Measurements from ENCODE around the gene ATP9A. TPM values are rescaled to one million over a fixed set of nuclear protein-coding genes. Genes with fewer than 3 reads are reported as not detected.

ATP9A gene
- total RNA-seq, 1 donor from 2014 or later: 88.1 TPM

DNA sequence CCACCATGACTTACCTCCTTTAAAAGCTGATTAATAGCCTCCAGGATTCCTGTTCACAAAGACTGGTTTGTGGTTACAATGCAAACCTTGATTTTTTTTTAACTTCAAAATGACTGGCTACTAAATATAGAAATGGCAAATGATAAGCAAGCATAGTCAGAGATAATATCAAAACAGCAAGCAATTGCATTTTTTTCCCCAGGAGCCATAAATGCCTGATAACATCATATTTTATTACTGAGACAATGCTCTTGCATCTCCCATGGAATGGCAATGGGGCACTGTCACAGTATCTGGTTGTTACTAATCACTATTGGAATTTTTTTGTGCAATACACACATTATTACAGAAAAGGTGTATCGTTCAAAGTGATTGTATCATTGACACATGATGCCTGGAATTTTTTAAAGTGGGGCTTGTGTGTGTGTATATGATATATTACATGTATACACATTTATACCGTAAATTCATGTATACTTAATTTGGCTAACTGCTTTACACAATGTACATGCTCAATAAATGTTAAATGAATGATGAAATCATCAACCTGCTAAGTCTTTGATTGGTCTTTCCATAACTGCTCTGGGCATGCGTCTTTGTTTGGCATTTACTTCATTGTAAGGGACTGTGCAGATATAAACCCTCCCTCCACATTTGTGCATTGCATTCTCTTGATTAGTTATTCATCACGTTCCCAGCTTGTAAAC lies 35.1 kb upstream of the ATP9A start:
- Mint-ChIP-seq H3K27ac (no peak overlapping the region), H3K27me3 (no peaks in the 10 kb centered on the region), H3K36me3 (ENCODE audit: insufficient read depth) (no peaks in the 10 kb centered on the region), H3K4me3 (ENCODE audit: low read depth) (peak overlapping the region; percentile 99), H3K9me3 (ENCODE audit: low read depth) (no peaks in the 10 kb centered on the region), H3K4me1 (ENCODE audit: low read depth) (peaks cover 26% of the 10 kb centered on the region)
- DNase-seq (ENCODE audit: low spot score, unreplicated experiment): no peak
- TF ChIP-seq, protein P1, sequence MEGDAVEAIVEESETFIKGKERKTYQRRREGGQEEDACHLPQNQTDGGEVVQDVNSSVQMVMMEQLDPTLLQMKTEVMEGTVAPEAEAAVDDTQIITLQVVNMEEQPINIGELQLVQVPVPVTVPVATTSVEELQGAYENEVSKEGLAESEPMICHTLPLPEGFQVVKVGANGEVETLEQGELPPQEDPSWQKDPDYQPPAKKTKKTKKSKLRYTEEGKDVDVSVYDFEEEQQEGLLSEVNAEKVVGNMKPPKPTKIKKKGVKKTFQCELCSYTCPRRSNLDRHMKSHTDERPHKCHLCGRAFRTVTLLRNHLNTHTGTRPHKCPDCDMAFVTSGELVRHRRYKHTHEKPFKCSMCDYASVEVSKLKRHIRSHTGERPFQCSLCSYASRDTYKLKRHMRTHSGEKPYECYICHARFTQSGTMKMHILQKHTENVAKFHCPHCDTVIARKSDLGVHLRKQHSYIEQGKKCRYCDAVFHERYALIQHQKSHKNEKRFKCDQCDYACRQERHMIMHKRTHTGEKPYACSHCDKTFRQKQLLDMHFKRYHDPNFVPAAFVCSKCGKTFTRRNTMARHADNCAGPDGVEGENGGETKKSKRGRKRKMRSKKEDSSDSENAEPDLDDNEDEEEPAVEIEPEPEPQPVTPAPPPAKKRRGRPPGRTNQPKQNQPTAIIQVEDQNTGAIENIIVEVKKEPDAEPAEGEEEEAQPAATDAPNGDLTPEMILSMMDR (IDR thresholded peaks at IDR 0.05; ENCODE audit: unreplicated experiment): no peak

GRCh38 chr20:51802170-51802751 lies 34.1 kb upstream of the ATP9A start, which contains the start of gene SALL4:
SALL4 (minus strand) TSS chr20:51802521; CDS start chr20:51802408, 113 bp downstream.
- peaks cover 34% of the 10 kb centered on the region for H3K4me1 Mint-ChIP-seq (ENCODE audit: low read depth)
- H3K27ac Mint-ChIP-seq: peak within 1 kb of the TSS; percentile 98
- no peaks in the 10 kb centered on the region for H3K27me3 Mint-ChIP-seq
- peak within 1 kb of the TSS; percentile 99 for H3K4me3 Mint-ChIP-seq (ENCODE audit: low read depth)
- no peaks in the 10 kb centered on the region for H3K36me3 Mint-ChIP-seq (ENCODE audit: insufficient read depth)
- H3K9me3 Mint-ChIP-seq (ENCODE audit: low read depth): no peaks in the 10 kb centered on the region
- DNase-seq (ENCODE audit: low spot score, unreplicated experiment): peak; percentile 58
- TF ChIP-seq, protein P1 (IDR thresholded peaks at IDR 0.05; ENCODE audit: unreplicated experiment): no peak

GRCh38 chr20:51801823-51802123 lies 33.6 kb upstream of the ATP9A start:
- no peaks in the 10 kb centered on the region for H3K27me3 Mint-ChIP-seq
- H3K9me3 Mint-ChIP-seq (ENCODE audit: low read depth): no peaks in the 10 kb centered on the region
- peak overlapping the region; percentile 99 for H3K4me3 Mint-ChIP-seq (ENCODE audit: low read depth)
- no peaks in the 10 kb centered on the region for H3K36me3 Mint-ChIP-seq (ENCODE audit: insufficient read depth)
- no peak for DNase-seq (ENCODE audit: low spot score, unreplicated experiment)
- H3K27ac Mint-ChIP-seq: peak overlapping the region; percentile 98
- TF ChIP-seq, protein P1 (IDR thresholded peaks at IDR 0.05; ENCODE audit: unreplicated experiment): no peak
- peaks cover 38% of the 10 kb centered on the region for H3K4me1 Mint-ChIP-seq (ENCODE audit: low read depth)

GRCh38 chr20:51801122-51801822 lies 33.1 kb upstream of the ATP9A start:
- H3K27ac Mint-ChIP-seq: peak overlapping the region; percentile 98
- no peaks in the 10 kb centered on the region for H3K9me3 Mint-ChIP-seq (ENCODE audit: low read depth)
- peaks cover 43% of the 10 kb centered on the region for H3K4me1 Mint-ChIP-seq (ENCODE audit: low read depth)
- no peaks in the 10 kb centered on the region for H3K27me3 Mint-ChIP-seq
- peak; percentile 28 for DNase-seq (ENCODE audit: low spot score, unreplicated experiment)
- peak overlapping the region; percentile 99 for H3K4me3 Mint-ChIP-seq (ENCODE audit: low read depth)
- H3K36me3 Mint-ChIP-seq (ENCODE audit: insufficient read depth): peaks cover 1% of the 10 kb centered on the region
- TF ChIP-seq, protein P1 (IDR thresholded peaks at IDR 0.05; ENCODE audit: unreplicated experiment): peak; percentile 31

DNA sequence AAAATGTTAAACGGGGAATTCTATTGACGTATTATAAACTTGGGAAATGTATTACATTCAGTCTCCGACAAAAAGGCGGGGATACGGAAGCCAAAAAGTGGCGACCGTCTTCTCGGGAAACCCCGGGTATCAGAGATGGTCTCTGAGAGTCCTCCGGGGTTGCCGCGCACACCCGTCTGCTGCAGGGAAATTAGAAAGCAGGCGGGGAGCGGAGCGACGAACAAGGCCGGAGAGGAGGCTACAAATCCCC lies 32.6 kb upstream of the ATP9A start:
- DNase-seq (ENCODE audit: low spot score, unreplicated experiment): no peak
- H3K27ac Mint-ChIP-seq: peak overlapping the region; percentile 98
- peaks cover 3% of the 10 kb centered on the region for H3K36me3 Mint-ChIP-seq (ENCODE audit: insufficient read depth)
- peak overlapping the region; percentile 99 for H3K4me3 Mint-ChIP-seq (ENCODE audit: low read depth)
- peaks cover 44% of the 10 kb centered on the region for H3K4me1 Mint-ChIP-seq (ENCODE audit: low read depth)
- TF ChIP-seq, protein P1 (IDR thresholded peaks at IDR 0.05; ENCODE audit: unreplicated experiment): no peak
- no peaks in the 10 kb centered on the region for H3K27me3 Mint-ChIP-seq
- no peaks in the 10 kb centered on the region for H3K9me3 Mint-ChIP-seq (ENCODE audit: low read depth)

Data from progenitor cell of endocrine pancreas (in vitro differentiated cells).